Ovary (tissue), 3 donors: Measurements from ENCODE around the gene MAN2A1.

Experiments
- POLR2A ChIP-seq: fragments of 450-650 bp; IDR thresholded peaks from one replicate; pipeline ENCODE4 v1.6.1; 2017; ENCODE audit warnings: antibody characterized with exemption, mild to moderate bottlenecking, moderate library complexity
- TF ChIP-seq, protein P1 (sequence below), 3 donors: fragments of 450-650 bp in 2 of 3; fragments of 200-600 bp in 1 of 3; IDR thresholded peaks; one replicate each; pipeline versions ENCODE4 v1.5.1 to v1.8.0; 2016 to 2022; ENCODE audit warnings: antibody characterized with exemption in 3 of 3, mild to moderate bottlenecking in 1 of 3
- donor health status: DM: no; HTN: no; CAD: no.

DNA sequence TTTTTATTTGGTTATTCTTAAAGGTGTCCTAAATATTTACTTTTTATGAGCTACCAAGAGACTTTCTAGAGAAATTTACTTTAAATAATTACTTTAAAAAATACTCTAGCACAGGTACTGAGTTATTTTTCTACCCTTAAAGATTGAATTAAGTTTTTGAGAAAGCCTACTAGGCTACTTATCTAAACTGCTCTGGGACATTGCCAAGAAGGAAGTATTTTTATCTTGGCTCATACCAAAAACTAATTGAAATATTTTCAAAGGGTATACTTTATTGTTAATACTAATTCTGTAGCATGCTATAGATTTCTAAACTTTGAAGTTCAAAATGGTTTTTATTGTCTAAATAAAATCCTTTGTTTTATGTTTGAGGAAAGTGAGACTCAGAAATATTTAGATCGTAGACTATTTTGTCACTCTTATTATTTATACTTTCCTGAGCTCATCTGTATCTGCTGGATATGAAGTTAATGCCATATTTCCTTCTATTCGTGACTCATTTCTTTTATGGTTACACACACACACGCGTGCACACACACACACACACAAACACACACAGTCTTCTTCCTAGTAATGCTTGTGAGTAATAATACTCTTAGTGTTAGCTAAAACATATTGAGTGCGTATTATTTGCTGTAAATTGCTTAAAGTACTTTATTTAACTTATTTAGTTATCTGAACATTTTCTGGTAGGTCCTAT, 89.5 kb downstream of the MAN2A1 start:
- TF ChIP-seq, protein P1, sequence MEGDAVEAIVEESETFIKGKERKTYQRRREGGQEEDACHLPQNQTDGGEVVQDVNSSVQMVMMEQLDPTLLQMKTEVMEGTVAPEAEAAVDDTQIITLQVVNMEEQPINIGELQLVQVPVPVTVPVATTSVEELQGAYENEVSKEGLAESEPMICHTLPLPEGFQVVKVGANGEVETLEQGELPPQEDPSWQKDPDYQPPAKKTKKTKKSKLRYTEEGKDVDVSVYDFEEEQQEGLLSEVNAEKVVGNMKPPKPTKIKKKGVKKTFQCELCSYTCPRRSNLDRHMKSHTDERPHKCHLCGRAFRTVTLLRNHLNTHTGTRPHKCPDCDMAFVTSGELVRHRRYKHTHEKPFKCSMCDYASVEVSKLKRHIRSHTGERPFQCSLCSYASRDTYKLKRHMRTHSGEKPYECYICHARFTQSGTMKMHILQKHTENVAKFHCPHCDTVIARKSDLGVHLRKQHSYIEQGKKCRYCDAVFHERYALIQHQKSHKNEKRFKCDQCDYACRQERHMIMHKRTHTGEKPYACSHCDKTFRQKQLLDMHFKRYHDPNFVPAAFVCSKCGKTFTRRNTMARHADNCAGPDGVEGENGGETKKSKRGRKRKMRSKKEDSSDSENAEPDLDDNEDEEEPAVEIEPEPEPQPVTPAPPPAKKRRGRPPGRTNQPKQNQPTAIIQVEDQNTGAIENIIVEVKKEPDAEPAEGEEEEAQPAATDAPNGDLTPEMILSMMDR (IDR thresholded peaks at IDR 0.05), result no peak
- no peak for TF ChIP-seq POLR2A
